ENCODE data around the gene FGG.

FGG gene

DNA sequence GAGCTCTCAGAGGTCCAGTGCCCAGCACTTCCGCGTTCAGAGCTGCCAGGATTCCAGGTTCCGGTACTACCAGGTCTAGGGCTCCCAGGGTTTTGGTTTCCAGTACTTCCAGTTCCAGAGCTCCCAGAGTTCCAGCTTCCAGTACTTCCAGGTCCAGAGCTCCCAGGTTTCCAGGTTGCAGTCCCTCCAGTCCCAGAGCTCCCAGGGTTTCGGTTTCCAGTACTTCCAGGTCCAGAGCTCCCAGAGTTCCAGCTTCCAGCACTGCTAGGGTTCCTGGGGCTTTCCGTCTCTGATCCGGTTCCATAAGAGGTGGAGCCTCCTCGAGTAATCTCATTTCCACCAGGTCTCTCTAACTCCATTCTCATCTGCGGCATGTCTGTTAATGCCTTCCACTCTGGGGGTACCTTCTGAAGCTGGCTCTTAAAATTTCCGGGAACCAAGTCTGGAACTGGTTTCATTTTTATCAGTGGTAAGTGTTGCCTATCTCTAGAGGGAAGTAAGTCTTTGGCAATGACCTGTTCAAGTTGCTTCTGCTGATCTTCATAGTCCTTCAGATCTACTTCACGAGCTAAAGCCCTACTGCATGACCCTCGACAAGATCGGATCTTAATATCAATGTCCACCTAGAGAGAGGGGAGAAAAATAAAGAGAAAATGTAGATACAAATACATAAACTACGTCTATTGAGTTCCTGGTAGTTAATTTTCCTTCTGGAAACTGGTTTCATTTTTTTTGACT, 26.0 kb downstream of the FGG start:
- no peak for DNase-seq (ENCODE audit: low spot score)

DNA sequence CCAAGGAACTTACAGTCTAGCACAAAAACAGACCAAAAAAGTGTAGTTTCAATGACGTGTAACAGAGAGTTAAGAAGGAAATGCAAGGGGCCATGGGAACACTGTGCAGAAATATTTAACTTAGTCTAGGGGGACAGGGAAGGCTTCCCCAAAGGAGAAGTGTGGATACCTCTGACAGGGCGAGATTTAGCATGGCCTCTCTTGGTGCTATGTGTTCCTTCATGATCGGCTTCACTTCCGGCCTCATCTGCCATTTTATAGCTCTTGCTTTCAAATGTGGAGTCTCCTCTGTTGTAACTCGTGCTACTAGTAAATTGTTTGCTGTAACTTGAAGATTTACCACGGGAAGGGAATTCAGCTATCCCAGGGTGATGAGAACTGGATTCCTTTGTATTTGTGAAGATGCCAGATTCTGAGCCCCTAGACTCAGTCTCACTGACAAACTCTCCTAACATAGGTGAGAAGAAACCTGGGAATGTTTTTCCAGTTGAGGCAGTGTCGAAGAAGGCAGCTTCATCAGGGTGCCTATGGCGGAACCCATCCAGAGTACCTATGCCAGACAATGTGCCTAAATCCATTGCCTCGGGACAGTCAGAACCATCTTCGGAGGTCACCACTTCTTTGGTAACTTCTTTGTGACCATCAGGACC, 27.0 kb downstream of the FGG start:
- DNase-seq (ENCODE audit: low spot score) = no peak

DNA sequence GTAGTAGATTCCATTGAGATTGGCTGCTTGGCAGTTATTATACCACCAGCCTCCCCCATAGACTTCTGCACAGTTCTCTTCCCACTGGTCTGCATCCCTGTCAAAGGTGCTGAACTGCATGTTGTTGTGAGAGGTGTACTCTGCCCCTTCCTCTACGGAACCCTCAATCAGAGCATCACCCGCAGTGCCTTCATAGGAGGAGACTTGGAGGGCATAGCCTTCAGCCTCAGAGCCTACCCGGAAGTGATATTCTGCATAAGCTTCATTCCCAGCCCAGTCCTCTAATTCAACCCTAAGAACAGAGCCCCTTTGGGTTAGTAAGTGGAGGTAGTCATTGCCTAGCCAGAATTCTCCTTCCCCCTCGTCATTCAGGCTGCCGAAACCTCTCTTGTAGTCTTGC, 28.2 kb downstream of the FGG start:
- no peak for DNase-seq (ENCODE audit: low spot score)

DNA sequence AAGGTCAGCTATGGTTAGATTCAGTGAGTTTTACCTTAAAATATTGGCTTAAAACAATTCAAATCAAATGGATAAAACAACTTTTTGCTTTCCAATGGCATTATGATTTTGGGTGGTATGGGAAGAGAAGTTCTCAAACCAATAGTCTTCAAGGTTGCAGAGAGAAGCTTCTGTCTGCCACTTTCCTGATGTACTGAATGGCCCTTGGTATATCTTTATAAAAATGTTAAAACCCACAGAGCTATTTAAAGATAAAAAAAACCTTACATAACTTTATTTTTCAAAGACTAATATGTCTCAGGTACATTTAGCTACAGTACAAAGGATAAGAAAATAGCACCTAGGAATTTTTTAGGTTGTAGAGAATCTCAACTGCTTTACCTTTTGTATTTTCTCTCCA, 28.8 kb downstream of the FGG start:
- DNase-seq (ENCODE audit: low spot score) = no peak

DNA sequence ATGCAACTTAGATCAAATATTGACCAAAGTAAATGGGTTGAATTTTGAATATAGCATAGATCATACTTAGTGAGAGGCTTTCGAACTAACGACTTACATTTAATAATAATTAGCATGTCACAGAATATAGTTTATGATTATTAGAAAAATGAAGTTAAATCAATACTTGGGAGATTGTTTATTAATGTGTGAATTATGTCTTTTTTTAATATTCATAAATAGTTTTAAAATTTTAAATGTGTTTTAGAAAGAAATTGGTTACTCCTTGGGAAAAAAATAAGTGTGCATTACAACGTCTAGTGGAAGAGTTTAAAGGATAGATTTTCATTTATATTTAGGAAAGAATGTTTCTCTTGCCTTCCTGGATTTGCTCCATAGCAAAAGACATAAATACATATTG, 29.2 kb downstream of the FGG start:
- no peak for DNase-seq (ENCODE audit: low spot score)

DNA sequence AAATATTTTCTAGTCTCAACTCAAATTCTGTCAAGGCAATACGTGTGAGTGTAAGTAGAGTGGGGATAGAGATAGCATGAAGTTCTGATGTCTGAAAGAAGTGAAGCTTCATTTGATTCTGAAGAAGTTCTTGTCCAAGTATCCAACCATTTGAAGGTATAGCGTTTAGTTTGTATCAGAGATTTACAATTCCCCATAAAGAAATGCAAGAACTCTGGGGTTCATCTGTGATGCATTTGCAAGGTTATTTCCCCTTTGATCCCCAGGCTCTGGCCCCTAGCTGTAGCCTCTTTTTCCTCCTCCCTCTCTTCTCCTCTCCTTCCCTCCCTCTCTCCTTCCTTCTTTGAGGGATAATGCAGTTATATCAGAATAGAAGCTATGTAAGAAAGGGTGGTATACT, 29.7 kb downstream of the FGG start:
- no peak for DNase-seq (ENCODE audit: low spot score)

DNA sequence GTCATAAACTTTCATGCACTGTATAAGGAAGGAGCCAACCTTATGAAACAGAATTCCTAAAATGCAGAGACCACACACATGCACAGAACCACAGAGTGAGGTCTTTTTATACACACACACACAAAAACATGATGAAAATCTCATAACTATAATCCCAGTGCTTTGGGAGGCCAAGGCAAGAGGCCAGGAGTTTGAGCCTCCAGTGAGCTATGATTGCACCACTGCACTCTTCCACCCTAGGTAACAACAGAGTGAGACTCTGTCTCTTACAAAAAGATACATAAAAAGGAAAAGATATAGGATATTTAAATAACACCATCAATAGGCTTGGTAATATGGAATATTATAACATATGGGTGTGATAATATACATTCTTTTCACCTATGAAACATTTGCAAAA, 32.5 kb downstream of the FGG start:
- no peak for DNase-seq (ENCODE audit: low spot score)

DNA sequence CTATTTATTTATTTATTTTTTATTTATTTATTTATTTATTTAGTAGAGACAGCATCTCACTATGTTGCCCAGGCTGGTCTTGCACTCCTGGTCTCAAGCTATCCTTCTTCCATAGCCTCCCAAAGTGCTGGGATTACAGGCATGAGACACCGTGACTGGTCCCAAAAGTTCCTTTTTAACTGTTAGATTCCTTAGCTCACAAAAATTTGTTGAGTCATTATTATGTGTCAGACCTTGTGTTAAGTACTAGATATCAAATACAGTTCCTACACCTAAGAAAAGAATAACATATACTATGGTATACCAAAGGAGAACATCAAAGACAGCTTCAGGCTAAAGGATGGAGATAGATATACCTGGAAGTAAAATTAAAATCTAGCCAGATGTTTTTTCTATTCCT, 33.5 kb downstream of the FGG start:
- DNase-seq (ENCODE audit: low spot score) = no peak

DNA sequence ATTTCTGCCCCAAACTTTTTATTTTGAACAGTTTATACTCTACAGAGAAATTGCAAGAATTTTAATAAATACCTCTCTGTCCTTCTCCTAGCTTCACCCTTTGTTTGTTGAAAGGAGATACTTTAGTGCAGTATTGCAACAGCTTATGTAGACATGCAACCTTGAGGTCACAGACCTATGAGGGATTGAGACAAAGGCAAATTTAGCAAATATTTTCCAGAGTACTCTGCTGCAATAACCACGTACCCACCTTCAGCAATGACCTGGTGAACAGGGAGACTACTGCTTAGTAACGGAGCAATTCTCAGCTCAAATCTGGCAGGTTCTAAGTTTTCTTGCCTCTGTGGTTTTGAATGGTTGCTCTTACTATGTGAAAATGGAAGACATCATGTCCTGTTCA, 35.1 kb downstream of the FGG start:
- DNase-seq (ENCODE audit: low spot score) = no peak

DNA sequence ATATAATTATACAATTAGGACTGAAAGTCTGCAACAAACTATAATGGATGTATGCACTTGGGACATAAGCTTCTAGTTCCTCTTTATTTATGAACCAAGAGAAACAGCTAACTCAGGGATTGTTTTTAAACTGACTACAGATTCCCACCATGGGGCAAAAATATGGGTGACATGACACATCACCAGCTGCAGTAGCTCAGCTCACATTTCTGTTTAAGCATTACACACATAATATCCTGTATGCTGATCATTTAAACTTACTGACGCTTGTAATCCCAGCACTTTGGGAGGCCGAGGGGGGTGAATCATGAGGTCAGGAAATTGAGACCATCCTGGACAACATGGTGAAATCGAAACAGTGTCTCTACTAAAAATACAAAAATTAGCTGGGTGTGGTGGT, 38.1 kb downstream of the FGG start:
- no peak for DNase-seq (ENCODE audit: low spot score)

DNA sequence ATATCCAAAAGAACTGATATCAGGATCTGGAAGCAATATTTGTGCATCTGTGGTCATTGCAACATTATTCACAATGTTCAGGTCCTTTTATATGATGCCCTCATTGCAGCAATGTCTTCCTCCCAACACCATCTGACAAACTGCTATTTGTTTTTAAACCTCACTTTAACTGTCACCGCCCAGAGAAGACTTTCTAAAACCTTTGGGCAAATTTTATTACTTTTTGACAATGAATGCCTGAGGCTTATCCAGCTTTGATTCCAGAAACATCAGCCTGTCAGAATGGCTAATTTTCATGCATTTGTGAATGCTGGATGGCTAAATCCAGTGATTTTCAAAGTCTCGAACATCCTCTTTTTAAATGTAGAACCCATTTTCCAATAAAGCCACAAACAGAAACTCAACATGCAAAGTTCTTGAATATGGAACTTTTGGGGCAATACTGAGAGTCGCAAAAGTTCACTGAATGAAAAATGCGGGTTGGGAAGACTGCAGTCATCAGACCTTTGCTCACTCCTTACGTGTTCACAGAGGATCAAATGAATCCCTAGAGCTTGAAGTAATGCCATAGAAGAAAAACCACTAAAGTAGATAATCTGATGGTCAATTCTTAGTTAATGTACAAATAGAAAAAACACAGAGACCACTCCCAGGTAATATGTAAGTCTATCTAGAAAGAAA, 39.1 kb downstream of the FGG start:
- no peak for DNase-seq (ENCODE audit: low spot score)

DNA sequence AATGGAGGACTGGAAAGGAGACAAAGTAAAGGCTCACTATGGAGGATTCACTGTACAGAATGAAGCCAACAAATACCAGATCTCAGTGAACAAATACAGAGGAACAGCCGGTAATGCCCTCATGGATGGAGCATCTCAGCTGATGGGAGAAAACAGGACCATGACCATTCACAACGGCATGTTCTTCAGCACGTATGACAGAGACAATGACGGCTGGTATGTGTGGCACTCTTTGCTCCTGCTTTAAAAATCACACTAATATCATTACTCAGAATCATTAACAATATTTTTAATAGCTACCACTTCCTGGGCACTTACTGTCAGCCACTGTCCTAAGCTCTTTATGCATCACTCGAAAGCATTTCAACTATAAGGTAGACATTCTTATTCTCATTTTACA, 42.9 kb downstream of the FGG start:
- DNase-seq (ENCODE audit: low spot score) = no peak

DNA sequence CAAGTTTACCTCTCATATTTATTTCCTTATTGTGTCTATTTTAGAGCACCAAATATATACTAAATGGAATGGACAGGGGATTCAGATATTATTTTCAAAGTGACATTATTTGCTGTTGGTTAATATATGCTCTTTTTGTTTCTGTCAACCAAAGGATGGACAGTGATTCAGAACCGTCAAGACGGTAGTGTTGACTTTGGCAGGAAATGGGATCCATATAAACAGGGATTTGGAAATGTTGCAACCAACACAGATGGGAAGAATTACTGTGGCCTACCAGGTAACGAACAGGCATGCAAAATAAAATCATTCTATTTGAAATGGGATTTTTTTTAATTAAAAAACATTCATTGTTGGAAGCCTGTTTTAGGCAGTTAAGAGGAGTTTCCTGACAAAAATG, 43.4 kb downstream of the FGG start:
- DNase-seq (ENCODE audit: low spot score) = no peak

DNA sequence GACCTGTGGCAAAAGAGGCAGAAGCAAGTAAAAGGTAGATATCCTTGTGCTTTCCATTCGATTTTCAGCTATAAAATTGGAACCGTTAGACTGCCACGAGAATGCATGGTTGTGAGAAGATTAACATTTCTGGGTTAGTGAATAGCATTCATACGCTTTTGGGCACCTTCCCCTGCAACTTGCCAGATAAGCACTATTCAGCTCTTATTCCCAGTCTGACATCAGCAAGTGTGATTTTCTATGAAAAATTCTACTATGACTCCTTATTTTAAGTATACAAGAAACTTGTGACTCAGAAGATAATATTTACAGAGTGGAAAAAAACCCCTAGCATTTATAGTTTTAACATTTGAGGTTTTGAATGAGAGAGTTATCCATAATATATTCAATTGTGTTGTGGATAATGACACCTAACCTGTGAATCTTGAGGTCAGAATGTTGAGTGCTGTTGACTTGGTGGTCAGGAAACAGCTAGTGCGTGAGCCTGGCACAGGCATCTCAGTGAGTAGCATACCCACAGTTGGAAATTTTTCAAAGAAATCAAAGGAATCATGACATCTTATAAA, 45.7 kb downstream of the FGG start:
- DNase-seq (ENCODE audit: low spot score) = no peak

DNA sequence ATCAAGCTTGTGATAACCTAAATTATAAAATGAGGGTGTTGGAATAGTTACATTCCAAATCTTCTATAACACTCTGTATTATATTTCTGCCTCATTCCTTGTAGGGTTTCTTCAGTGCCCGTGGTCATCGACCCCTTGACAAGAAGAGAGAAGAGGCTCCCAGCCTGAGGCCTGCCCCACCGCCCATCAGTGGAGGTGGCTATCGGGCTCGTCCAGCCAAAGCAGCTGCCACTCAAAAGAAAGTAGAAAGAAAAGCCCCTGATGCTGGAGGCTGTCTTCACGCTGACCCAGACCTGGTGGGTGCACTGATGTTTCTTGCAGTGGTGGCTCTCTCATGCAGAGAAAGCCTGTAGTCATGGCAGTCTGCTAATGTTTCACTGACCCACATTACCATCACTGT, 46.8 kb downstream of the FGG start:
- DNase-seq (ENCODE audit: low spot score) = no peak

DNA sequence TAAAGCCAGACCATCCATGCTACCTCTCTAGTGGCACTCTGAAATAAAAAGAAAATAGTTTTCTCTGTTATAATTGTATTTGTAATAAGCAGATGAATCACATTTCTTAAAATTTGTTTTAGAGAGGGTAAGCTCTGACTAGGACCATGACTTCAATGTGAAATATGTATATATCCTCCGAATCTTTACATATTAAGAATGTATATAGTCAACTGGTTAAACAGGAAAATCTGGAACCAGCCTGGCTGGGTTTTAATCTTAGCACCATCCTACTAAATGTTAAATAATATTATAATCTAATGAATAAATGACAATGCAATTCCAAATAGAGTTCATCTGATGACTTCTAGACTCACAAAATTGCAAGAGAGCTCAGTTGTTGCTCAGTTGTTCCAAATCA, 48.1 kb downstream of the FGG start:
- DNase-seq (ENCODE audit: low spot score) = no peak

DNA sequence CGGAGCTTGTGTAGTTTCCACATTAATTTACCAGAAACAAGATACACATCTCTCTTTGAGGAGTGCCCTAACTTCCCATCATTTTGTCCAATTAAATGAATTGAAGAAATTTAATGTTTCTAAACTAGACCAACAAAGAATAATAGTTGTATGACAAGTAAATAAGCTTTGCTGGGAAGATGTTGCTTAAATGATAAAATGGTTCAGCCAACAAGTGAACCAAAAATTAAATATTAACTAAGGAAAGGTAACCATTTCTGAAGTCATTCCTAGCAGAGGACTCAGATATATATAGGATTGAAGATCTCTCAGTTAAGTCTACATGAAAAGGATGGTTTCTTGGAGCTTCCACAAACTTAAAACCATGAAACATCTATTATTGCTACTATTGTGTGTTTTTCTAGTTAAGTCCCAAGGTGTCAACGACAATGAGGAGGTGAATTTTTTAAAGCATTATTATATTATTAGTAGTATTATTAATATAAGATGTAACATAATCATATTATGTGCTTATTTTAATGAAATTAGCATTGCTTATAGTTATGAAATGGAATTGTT, 49.7 kb downstream of the FGG start, which contains the start of gene FGB:
TSS of gene FGB (plus strand) at position 315 of the 558 bp plus-strand sequence. CDS start at position 323, 8 bp downstream.
- DNase-seq (ENCODE audit: low spot score) = no peak

DNA sequence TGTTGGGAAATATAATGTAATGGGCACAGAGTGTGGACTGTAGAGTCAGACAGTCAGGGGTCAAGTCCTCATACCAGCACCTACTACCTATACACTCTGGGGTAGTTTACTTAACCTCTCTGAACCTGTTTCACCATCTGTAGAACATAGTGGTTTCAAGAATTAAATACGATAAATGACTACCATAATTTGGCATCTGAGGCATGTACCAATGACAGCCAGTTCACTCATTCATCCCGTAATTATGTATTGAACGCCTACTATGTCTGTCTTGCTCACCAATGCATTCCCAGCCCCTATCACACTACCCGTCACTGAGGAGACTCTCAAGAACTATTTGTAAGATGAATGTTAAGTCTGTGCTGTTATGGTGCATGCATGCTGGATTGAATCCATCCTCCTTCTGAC, 51.6 kb downstream of the FGG start:
- no peak for DNase-seq (ENCODE audit: low spot score)

DNA sequence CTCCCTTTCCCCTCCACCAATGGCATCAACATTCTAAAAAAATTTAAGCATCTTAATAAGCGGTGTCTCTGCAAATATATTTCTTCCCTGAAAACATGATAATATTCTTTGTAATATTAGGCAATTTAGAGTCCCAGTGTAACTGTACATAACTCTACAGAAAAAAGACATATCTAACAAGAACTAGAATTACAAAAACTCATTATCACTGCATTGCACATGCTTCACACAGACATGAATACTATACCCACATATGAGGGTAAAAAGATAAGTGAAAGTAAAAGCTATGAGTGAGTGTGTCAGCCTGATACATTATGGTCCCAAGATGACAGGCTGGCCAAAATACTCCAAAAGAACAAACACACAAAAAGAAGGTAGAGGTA, 52.0 kb downstream of the FGG start:
- DNase-seq (ENCODE audit: low spot score) = no peak

DNA sequence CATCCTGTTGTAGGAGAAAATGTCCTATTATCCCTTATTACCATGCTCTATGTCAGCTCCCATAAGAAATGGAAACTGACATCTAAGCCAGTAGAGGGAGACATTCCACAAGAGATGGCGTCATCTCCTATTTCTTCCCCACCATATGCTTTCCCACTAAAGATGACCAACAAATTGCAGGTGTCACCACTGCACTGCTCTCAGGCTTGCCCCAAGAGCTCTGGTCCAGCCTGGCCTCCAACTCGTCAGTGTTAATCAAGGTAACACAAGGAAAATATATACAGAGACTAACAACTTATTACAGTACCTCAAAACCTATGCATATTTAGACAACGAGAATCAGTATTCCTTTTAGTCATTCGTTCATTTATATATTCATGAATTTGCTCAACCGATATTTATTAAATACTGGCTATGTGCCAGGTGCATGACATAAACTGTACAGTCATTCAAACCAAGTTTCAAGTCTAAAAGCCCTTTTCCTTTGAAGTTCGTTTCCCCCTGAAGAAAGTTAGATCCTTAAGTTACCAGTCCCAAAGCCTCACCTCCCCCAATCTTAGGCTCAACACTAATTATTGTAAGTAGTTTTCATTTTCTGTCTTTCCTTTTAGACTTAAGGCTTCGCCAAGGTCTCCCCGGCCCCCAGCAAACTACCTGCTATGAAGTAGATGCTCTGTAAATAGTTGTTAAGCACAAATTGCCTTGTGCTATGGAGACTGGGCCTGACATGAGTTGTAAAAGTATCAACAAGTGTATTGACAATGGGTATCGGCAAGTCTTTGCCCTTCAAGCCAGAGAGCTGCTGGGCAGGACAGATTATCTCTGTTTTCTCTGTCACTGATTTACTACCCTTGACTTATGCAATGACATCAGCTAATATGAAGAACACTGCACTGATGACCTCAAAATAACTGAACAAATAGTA, 52.7 kb downstream of the FGG start:
- peak; percentile 27 for DNase-seq (ENCODE audit: low spot score)

DNA sequence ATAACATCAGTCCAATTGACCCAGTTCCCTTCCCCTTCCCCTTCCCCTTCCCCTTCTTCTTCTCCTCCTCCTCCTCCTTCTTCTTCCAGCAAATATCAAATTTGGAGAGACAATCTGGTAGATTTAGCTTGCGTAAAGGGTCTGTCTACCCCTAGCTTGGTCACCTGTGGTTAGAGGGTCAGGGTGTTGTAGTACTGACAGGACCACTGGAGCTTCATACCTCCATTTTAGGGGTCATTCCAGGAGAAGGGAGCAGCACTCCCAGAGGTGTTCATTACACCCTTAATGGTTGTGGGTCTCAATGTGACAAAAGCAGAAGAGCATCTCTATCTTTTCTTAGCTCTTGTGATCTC, 53.3 kb downstream of the FGG start:
- no peak for DNase-seq (ENCODE audit: low spot score)
